C4-2B (cell line): ENCODE data around the gene SEMA5B.

Source experiments
- CTCF ChIP-seq: fragments of 450-650 bp; conservative IDR thresholded peaks from 2 replicates; pipeline ENCODE4 v1.5.1; 2017; ENCODE audit warnings: mild to moderate bottlenecking
- ZFX ChIP-seq: fragments of 450-650 bp; IDR thresholded peaks from 2 replicates; pipeline ENCODE4 v1.6.1; 2017

GRCh38 chr3:122942239-122942638, 85.3 kb downstream of the SEMA5B start:
- no peak for TF ChIP-seq CTCF
- TF ChIP-seq ZFX, result no peak
